CD4-positive, alpha-beta memory T cell (primary cell): ENCODE data around the gene MAP1LC3B2. TPM values are rescaled to one million over a fixed set of nuclear protein-coding genes. Genes with fewer than 3 reads are reported as not detected.

ENCODE experiments used
- CTCF ChIA-PET: fragments of 350-600 bp; sonication (Branson Sonifier 250); formaldehyde crosslinking; loops from one replicate; lab custom pipeline; 2021; ENCODE audit warnings: inconsistent platforms; ENCODE audit not compliant: partially characterized antibody; lab: Charles Lee
- POLR2A ChIA-PET: fragments of 350-600 bp; sonication (Branson Sonifier 250); formaldehyde crosslinking; loops from one replicate; lab custom pipeline; 2021; ENCODE audit not compliant: partially characterized antibody; lab: Charles Lee
- DNase-seq, 5 donors: peaks; one replicate each; pipeline versions ENCODE4 v3.0.0 to v3.0.0-alpha.2; 2020 to 2022; ENCODE audit warnings: mixed read lengths in 1 of 5
- H3K27ac ChIP-seq: one replicate; pipeline ENCODE4 v1.7.0; 2013; ENCODE audit warnings: low read depth, low read length
- H3K27me3 ChIP-seq: 2 replicates; pipeline ENCODE4 v1.7.0; 2013; ENCODE audit warnings: mild to moderate bottlenecking, low read length, moderate library complexity; ENCODE audit not compliant: insufficient read depth
- H3K36me3 ChIP-seq: 2 replicates; pipeline ENCODE4 v1.7.0; 2013; ENCODE audit warnings: mild to moderate bottlenecking, low read length, moderate library complexity; ENCODE audit not compliant: insufficient read depth
- H3K4me1 ChIP-seq: 2 replicates; pipeline ENCODE4 v1.7.0; 2013; ENCODE audit warnings: mild to moderate bottlenecking, low read length, moderate library complexity; ENCODE audit not compliant: insufficient read depth
- H3K4me3 ChIP-seq, 2 donors: one replicate each; pipeline ENCODE4 v1.7.0; 2013; ENCODE audit warnings: low read length in 2 of 2, mild to moderate bottlenecking in 1 of 2
- H3K9me3 ChIP-seq, 2 donors: one replicate each; pipeline ENCODE4 v1.7.0; 2013; ENCODE audit warnings: low read length in 2 of 2, control low read depth in 1 of 2; ENCODE audit not compliant: control insufficient read depth in 1 of 2
- H3K27ac Mint-ChIP-seq, 7 donors: one replicate each; pipeline ENCODE4 v1.8.0; 2020 to 2021; ENCODE audit warnings: mixed read lengths in 7 of 7, mild to moderate bottlenecking in 6 of 7, inconsistent platforms in 3 of 7, moderate library complexity in 3 of 7
- H3K27me3 Mint-ChIP-seq, 2 donors: one replicate each; pipeline ENCODE4 v1.8.0; 2020 to 2021; ENCODE audit warnings: mixed read lengths in 2 of 2
- H3K36me3 Mint-ChIP-seq, 2 donors: one replicate each; pipeline ENCODE4 v1.8.0; 2020 to 2021; ENCODE audit warnings: mixed read lengths in 2 of 2, inconsistent platforms in 1 of 2, mild to moderate bottlenecking in 1 of 2
- H3K4me1 Mint-ChIP-seq, 4 donors: one replicate each; pipeline ENCODE4 v1.8.0; 2020 to 2021; ENCODE audit warnings: mixed read lengths in 4 of 4, mild to moderate bottlenecking in 1 of 4
- H3K4me3 Mint-ChIP-seq, 8 donors: one replicate each; pipeline ENCODE4 v1.8.0; 2020 to 2021; ENCODE audit warnings: mixed read lengths in 8 of 8, mild to moderate bottlenecking in 7 of 8, moderate library complexity in 6 of 8, inconsistent platforms in 3 of 8
- H3K9me3 Mint-ChIP-seq, 8 donors: one replicate each; pipeline ENCODE4 v1.8.0; 2020 to 2021; ENCODE audit warnings: mixed read lengths in 8 of 8, mild to moderate bottlenecking in 5 of 8, inconsistent platforms in 3 of 8, moderate library complexity in 1 of 8
- intact Hi-C: fragments of 100-400 bp; cut with micrococcal nuclease; formaldehyde crosslinking; loops from one replicate; pipeline ENCODE4 v1.15.1; 2023
- polyA plus RNA-seq, 2 donors: library from polyadenylated mRNA; unstranded; fragments of 300-500 nt; fragmentation: Illumina TruSeq; gene quantifications; one replicate each; pipeline ENCODE4 v1.2.3, GENCODE V29; 2021
- total RNA-seq, 2 experiments: library from RNA; stranded (reverse); gene quantifications; one replicate each; pipeline ENCODE4 v1.2.3, GENCODE V29; 2021

The MAP1LC3B2 gene
- total and polyA plus RNA-seq, 4 experiments from 2014 or later, result 1.7 to 6.8 (median 3.6) TPM

DNA sequence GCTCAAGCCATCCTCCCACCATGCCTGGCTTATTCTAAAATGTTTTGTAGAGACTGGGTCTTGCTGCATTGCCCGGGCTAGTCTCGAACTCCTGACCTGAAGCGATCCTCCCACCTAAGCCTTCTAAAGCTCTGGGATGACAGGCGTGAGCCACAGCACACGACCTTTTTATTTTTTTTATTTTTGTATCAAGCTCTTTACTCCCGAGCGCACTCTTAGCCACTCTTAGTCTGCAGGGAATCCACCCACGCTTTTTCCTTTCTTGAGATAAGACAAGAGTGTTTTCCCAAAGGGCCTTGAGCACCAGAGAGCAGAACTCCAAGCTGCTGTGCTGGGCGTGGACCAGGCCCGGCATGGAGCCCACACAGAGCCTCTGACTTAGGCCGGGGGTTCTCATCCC lies 23.4 kb downstream of the MAP1LC3B2 start:
- DNase-seq, result no peak
- H3K36me3 ChIP-seq, result no peaks in the 10 kb centered on the region
- Mint-ChIP-seq H3K36me3 (peaks cover 2 to 4% of the 10 kb centered on the region in 2 donors), H3K9me3 (peaks cover 0 to 12% (median 7%) of the 10 kb centered on the region in 8 donors), H3K27ac (no peak overlapping the region), H3K4me3 (no peak overlapping the region), H3K4me1 (no peaks in the 10 kb centered on the region), H3K27me3 (peaks cover 0 to 3% of the 10 kb centered on the region in 2 donors)
- peaks cover 0 to 4% of the 10 kb centered on the region in 2 donors for H3K9me3 ChIP-seq
- H3K4me3 ChIP-seq, result no peak overlapping the region
- no peak overlapping the region for H3K27ac ChIP-seq
- H3K27me3 ChIP-seq, result no peaks in the 10 kb centered on the region
- H3K4me1 ChIP-seq, result no peaks in the 10 kb centered on the region
- POLR2A ChIA-PET, result interaction anchor here (0.5 to 1.7 kb wide), 2 partner anchors 23 to 483 kb away, joined by 3 to 4 read pairs; partner anchors contain the start of gene MAP1LC3B2
- CTCF ChIA-PET, result interaction anchor here (1.0 to 1.7 kb wide), 2 partner anchors 15 to 23 kb away, joined by 3 to 4 read pairs; no protein-coding TSS in a partner anchor
- intact Hi-C loops, result no loop called here

DNA sequence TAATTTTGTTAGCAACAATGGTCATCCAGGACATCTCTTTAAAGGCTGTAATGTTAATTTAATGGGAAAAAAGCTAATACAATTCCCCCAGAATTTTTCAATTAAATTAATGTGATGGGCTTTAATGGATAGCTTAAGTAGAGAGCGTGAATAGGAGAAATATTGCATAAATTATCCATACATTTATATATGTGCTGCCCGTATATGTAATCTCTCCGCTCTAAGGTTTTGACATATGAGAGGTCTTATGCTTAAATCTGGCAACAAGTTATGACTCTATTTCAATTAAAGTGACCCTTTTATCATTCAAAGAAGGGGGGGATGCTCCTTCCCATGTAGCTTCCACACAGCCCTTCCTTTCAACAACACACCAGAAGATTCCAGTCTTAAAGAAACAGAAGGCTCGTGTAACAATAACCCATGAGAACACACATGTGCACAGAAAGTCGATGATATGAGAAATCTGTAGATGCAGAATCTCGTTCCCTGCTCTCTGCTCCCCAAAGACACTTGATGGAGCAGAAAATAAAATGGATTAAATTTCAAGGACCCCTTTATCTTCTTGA lies 24.0 kb downstream of the MAP1LC3B2 start:
- peaks cover 0 to 4% of the 10 kb centered on the region in 2 donors for H3K9me3 ChIP-seq
- intact Hi-C loops, result no loop called here
- Mint-ChIP-seq H3K4me1 (no peaks in the 10 kb centered on the region), H3K27me3 (peaks cover 0 to 3% of the 10 kb centered on the region in 2 donors), H3K4me3 (no peak overlapping the region), H3K27ac (peak overlapping the region in 1 of 7 donors; percentile 81), H3K9me3 (peaks cover 0 to 12% (median 7%) of the 10 kb centered on the region in 8 donors), H3K36me3 (peaks cover 2 to 4% of the 10 kb centered on the region in 2 donors)
- no peaks in the 10 kb centered on the region for H3K27me3 ChIP-seq
- no peak for DNase-seq
- H3K4me3 ChIP-seq, result no peak overlapping the region
- H3K4me1 ChIP-seq, result no peaks in the 10 kb centered on the region
- no peaks in the 10 kb centered on the region for H3K36me3 ChIP-seq
- POLR2A ChIA-PET, result interaction anchor here (1.7 kb wide), 1 partner anchor 24 kb away, joined by 4 read pairs; the partner anchor contains the start of gene MAP1LC3B2
- CTCF ChIA-PET, result interaction anchor here (1.7 kb wide), 1 partner anchor 14 kb away, joined by 4 read pairs; no protein-coding TSS in a partner anchor
- no peak overlapping the region for H3K27ac ChIP-seq

DNA sequence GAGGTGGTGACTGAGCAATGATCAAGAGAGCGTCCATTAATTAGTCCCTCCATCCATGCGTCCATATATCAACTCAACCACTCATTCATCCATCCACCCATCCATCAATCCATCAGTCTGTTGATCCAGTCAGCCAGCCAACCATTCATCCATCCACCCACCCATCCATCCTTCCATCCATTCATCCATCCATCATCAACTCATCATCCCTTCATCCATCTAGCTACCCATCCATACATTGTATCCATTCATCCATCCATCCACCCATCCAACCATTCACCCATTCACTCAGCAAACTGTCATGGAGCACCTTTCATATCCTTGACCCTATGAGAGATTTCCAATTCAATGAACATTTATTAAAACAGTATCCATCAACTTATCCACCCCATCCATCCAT lies 28.1 kb downstream of the MAP1LC3B2 start:
- H3K27ac ChIP-seq, result no peak overlapping the region
- H3K36me3 ChIP-seq, result no peaks in the 10 kb centered on the region
- H3K27me3 ChIP-seq, result no peaks in the 10 kb centered on the region
- peaks cover 7% of the 10 kb centered on the region for H3K4me1 ChIP-seq
- H3K4me1 Mint-ChIP-seq, result peaks cover 2 to 5% (median 4%) of the 10 kb centered on the region in 4 donors
- no peak for DNase-seq
- H3K4me3 ChIP-seq, result no peak overlapping the region
- peaks cover 0 to 2% of the 10 kb centered on the region in 2 donors for H3K27me3 Mint-ChIP-seq
- no peak overlapping the region for H3K4me3 Mint-ChIP-seq
- ChIA-PET POLR2A (no interaction called here), CTCF (interaction anchor here (1.2 to 1.9 kb wide), 3 partner anchors 11 to 15 kb away, joined by 3 to 5 read pairs (median 5); no protein-coding TSS in a partner anchor)
- intact Hi-C loops, result no loop called here
- H3K36me3 Mint-ChIP-seq, result peaks cover 2 to 4% of the 10 kb centered on the region in 2 donors
- H3K27ac Mint-ChIP-seq, result peak overlapping the region in 1 of 7 donors; percentile 5
- peaks cover 0 to 12% (median 7%) of the 10 kb centered on the region in 8 donors for H3K9me3 Mint-ChIP-seq
- peaks cover 0 to 4% of the 10 kb centered on the region in 2 donors for H3K9me3 ChIP-seq

DNA sequence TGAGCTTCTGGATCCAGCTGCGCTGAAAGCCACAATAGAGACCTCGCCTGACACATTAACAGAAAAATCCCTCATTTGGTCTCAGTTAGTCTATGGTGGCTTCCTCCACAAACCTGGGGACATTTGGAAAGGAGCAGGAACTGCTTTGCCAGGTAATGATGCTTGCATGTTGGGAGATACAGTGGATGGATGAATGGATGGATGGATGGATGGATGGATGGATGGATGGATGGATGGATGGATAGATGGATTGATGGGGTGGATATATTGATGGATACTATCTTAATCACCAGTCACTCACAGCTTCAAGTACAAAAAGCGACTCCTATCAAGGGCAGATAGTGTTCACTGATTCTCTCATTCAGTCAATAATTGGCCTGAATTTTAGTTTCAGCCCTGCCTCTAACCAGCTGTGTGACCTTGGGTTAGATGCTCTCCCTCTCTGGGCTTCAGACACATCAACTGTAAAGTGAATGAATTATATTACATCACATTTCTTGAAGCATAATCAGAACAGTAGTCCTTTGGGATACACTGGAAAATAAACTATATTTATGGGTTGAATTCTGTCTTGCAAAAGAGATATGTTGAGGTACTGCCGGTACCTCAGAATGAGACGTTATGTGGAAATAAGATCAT lies 29.3 kb downstream of the MAP1LC3B2 start:
- peak overlapping the region in 2 of 7 donors; percentile 1 to 39 for H3K27ac Mint-ChIP-seq
- H3K36me3 Mint-ChIP-seq, result peaks cover 2 to 4% of the 10 kb centered on the region in 2 donors
- no peak overlapping the region for H3K4me3 Mint-ChIP-seq
- intact Hi-C loops, result no loop called here
- H3K27me3 Mint-ChIP-seq, result no peaks in the 10 kb centered on the region
- Histone ChIP-seq H3K4me1 (peaks cover 7% of the 10 kb centered on the region), H3K27ac (no peak overlapping the region), H3K36me3 (no peaks in the 10 kb centered on the region), H3K27me3 (no peaks in the 10 kb centered on the region), H3K4me3 (no peak overlapping the region), H3K9me3 (peaks cover 0 to 4% of the 10 kb centered on the region in 2 donors)
- DNase-seq, result no peak
- peaks cover 4 to 13% (median 11%) of the 10 kb centered on the region in 4 donors for H3K4me1 Mint-ChIP-seq
- CTCF ChIA-PET, result interaction anchor here (0.9 to 1.9 kb wide), 3 partner anchors 8 to 13 kb away, joined by 3 to 5 read pairs (median 3); no protein-coding TSS in a partner anchor
- POLR2A ChIA-PET, result no interaction called here
- H3K9me3 Mint-ChIP-seq, result peaks cover 0 to 12% (median 7%) of the 10 kb centered on the region in 8 donors

DNA sequence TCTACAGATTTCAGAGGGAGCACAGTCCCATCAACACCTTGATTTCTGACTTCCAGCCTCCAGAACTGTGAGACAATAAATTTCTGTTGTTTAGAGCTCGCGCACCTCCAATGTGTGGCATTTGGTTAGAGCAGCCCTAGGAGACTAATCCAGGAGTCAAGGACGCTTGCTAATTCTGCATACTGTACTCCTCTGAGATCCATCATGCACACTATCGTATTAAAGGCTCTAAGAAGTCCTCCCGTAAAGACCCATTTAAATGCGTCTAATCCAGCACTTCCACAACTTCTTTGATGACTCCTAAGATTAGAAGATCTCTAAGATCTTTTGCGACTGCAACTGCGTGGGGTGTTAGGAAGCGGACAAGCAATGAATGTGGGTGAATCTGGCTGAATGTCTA lies 30.4 kb downstream of the MAP1LC3B2 start:
- POLR2A ChIA-PET, result no interaction called here
- CTCF ChIA-PET, result no interaction called here
- Mint-ChIP-seq H3K27me3 (no peaks in the 10 kb centered on the region), H3K27ac (no peak overlapping the region), H3K36me3 (peaks cover under 1 to 2% of the 10 kb centered on the region in 2 donors), H3K4me1 (peaks cover 11 to 22% (median 18%) of the 10 kb centered on the region in 4 donors), H3K4me3 (no peak overlapping the region), H3K9me3 (peaks cover 0 to 10% (median 7%) of the 10 kb centered on the region in 8 donors)
- no peaks in the 10 kb centered on the region for H3K36me3 ChIP-seq
- H3K4me1 ChIP-seq, result peaks cover 18% of the 10 kb centered on the region
- no peak overlapping the region for H3K4me3 ChIP-seq
- intact Hi-C loops, result no loop called here
- DNase-seq, result no peak
- peaks cover 0 to 4% of the 10 kb centered on the region in 2 donors for H3K9me3 ChIP-seq
- H3K27ac ChIP-seq, result no peak overlapping the region
- no peaks in the 10 kb centered on the region for H3K27me3 ChIP-seq

DNA sequence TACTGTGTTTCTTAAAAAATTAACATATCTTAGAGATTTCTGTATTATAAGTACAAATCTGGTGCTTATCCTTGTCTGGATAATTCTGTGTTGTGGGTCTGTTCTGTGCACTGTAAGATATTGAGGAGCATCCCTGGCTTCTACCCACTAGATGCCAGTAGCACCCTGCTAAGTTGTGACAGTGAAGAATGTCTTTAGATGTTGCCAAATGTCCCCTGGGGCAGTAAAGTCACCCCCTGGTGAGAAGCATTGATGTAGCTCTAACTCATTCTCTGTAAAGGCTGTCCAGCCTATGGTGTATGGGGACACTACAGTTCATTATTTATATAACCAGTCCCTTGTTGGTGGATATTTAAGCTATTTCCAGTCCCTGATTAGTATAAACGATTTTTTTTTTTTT lies 31.4 kb downstream of the MAP1LC3B2 start:
- CTCF ChIA-PET, result interaction anchor here (0.7 kb wide), 1 partner anchor 118 kb away, joined by 3 read pairs; no protein-coding TSS in a partner anchor
- intact Hi-C loops, result loop anchor here (10.0 kb wide), 1 partner anchor 56 kb away; no protein-coding TSS in a partner anchor

More for the DNA sequence above, 31.4 kb downstream of the MAP1LC3B2 start:
- DNase-seq, result no peak
- POLR2A ChIA-PET, result no interaction called here
- Mint-ChIP-seq H3K36me3 (peaks cover 0 to 2% of the 10 kb centered on the region in 2 donors), H3K4me1 (peaks cover 17 to 32% (median 27%) of the 10 kb centered on the region in 4 donors), H3K9me3 (peaks cover 0 to 4% (median under 1%) of the 10 kb centered on the region in 8 donors), H3K27me3 (no peaks in the 10 kb centered on the region), H3K4me3 (no peak overlapping the region), H3K27ac (no peak overlapping the region)
- no peak overlapping the region for H3K4me3 ChIP-seq
- H3K4me1 ChIP-seq, result peaks cover 28% of the 10 kb centered on the region
- no peaks in the 10 kb centered on the region for H3K9me3 ChIP-seq
- H3K36me3 ChIP-seq, result no peaks in the 10 kb centered on the region
- H3K27me3 ChIP-seq, result no peaks in the 10 kb centered on the region
- no peak overlapping the region for H3K27ac ChIP-seq
